GDM1 (cell line): ENCODE data around the gene CBX1.

Experiments
- DNase-seq: peaks from one replicate; lab custom pipeline; 2025; lab: John Stamatoyannopoulos, UW

CBX1 gene

GRCh38 chr17:48101012-48101720 lies at the start of gene CBX1:
TSS of gene CBX1 (minus strand) at chr17:48101478. CDS start at chr17:48077004, 24,474 bp downstream.
- DNase-seq = peak; percentile 86

GRCh38 chr17:48150597-48151001 lies 49.3 kb upstream of the CBX1 start:
- no peak for DNase-seq

GRCh38 chr17:48149787-48150463 lies 48.6 kb upstream of the CBX1 start:
- DNase-seq = no peak

GRCh38 chr17:48148854-48149786 lies 47.8 kb upstream of the CBX1 start:
- DNase-seq = no peak

GRCh38 chr17:48148029-48148770 lies 46.9 kb upstream of the CBX1 start:
- DNase-seq = no peak

- DNase-seq = no peak
Measured at GRCh38 chr17:48144976-48145798, 43.9 kb upstream of the CBX1 start.

- DNase-seq = no peak
Measured at GRCh38 chr17:48144231-48144630, 43.0 kb upstream of the CBX1 start.

GRCh38 chr17:48143629-48144028 lies 42.4 kb upstream of the CBX1 start:
- DNase-seq = no peak

- no peak for DNase-seq
Measured at GRCh38 chr17:48139944-48140343, 38.7 kb upstream of the CBX1 start.

- DNase-seq = no peak
Measured at GRCh38 chr17:48137656-48138055, 36.4 kb upstream of the CBX1 start.

- no peak for DNase-seq
Measured at GRCh38 chr17:48134912-48135480, 33.7 kb upstream of the CBX1 start.

- no peak for DNase-seq
Measured at GRCh38 chr17:48132385-48132784, 31.1 kb upstream of the CBX1 start.

- peak; percentile 43 for DNase-seq
Measured at GRCh38 chr17:48131216-48131824, 30.0 kb upstream of the CBX1 start.

- no peak for DNase-seq
Measured at GRCh38 chr17:48129981-48130380, 28.7 kb upstream of the CBX1 start.

GRCh38 chr17:48128400-48128799 lies 27.1 kb upstream of the CBX1 start:
- DNase-seq = no peak

GRCh38 chr17:48127371-48128051 lies 26.2 kb upstream of the CBX1 start:
- no peak for DNase-seq

GRCh38 chr17:48126532-48126850 lies 25.2 kb upstream of the CBX1 start:
- DNase-seq = no peak

- DNase-seq = no peak
Measured at GRCh38 chr17:48125829-48126531, 24.7 kb upstream of the CBX1 start.

- DNase-seq = no peak
Measured at GRCh38 chr17:48123776-48124388, 22.6 kb upstream of the CBX1 start.
